A673 (cell line): Measurements from ENCODE around the gene HYDIN. TPM values are rescaled to one million over a fixed set of nuclear protein-coding genes. Genes with fewer than 3 reads are reported as not detected.
"Not testable (repeated sequence)": the region's sequence is repeated elsewhere in the genome, so short reads cannot be mapped to it uniquely, and the experiment has no call there.

ENCODE experiments used
- BruUV-seq: library from RNA; stranded (reverse); fragments of 400-500 nt; replicated peaks from 2 replicates; lab custom pipeline; 2021; lab: Mats Ljungman, UMichigan
- CTCF ChIA-PET: fragments of 300-600 bp; sonication (Branson Sonifier 250); formaldehyde crosslinking; loops from one replicate; lab custom pipeline; 2022; ENCODE audit warnings: antibody characterized with exemption; lab: Charles Lee
- POLR2A ChIA-PET: fragments of 300-600 bp; sonication (Branson Sonifier 250); formaldehyde crosslinking; loops from one replicate; lab custom pipeline; 2022; ENCODE audit warnings: antibody characterized with exemption; ENCODE audit not compliant: low non-redundant PET; lab: Charles Lee
- DNase-seq: peaks from one replicate; pipeline ENCODE4 v3.0.0-alpha.2; 2015; ENCODE audit warnings: low spot score
- H3K27ac ChIP-seq: fragments of 200-600 bp; sonication (generic); 2 replicates; pipeline ENCODE4 v1.5.1; 2016; ENCODE audit warnings: mixed run types, low read depth, mild to moderate bottlenecking, mixed read lengths, antibody characterized with exemption, low read length; ENCODE audit not compliant: poor library complexity, severe bottlenecking
- H3K27me3 ChIP-seq: fragments of 200-600 bp; sonication (generic); replicated peaks from 2 replicates; pipeline ENCODE4 v1.6.1; 2017; ENCODE audit warnings: mixed run types, low read depth, mild to moderate bottlenecking, mixed read lengths, antibody characterized with exemption, low read length; ENCODE audit not compliant: insufficient read depth, poor library complexity
- H3K36me3 ChIP-seq: fragments of 200-600 bp; sonication (generic); 2 replicates; pipeline ENCODE4 v1.6.1; 2016; ENCODE audit warnings: mixed run types, mild to moderate bottlenecking, mixed read lengths, antibody characterized with exemption, low read length; ENCODE audit not compliant: insufficient read depth, poor library complexity, severe bottlenecking
- H3K4me1 ChIP-seq: fragments of 200-600 bp; sonication (generic); 2 replicates; pipeline ENCODE4 v1.6.1; 2017; ENCODE audit warnings: mixed run types, mild to moderate bottlenecking, mixed read lengths, antibody characterized with exemption, low read length; ENCODE audit not compliant: insufficient read depth, poor library complexity, severe bottlenecking
- H3K4me3 ChIP-seq: fragments of 200-600 bp; sonication (generic); 2 replicates; pipeline ENCODE4 v1.5.1; 2016; ENCODE audit warnings: low read depth, mixed run types, mild to moderate bottlenecking, mixed read lengths, low read length; ENCODE audit not compliant: poor library complexity, severe bottlenecking
- H3K9me3 ChIP-seq: fragments of 200-600 bp; sonication (generic); 2 replicates; pipeline ENCODE4 v1.6.1; 2016; ENCODE audit warnings: mixed run types, low read depth, mild to moderate bottlenecking, mixed read lengths, antibody characterized with exemption, low read length; ENCODE audit not compliant: poor library complexity, severe bottlenecking
- intact Hi-C: fragments of 100-400 bp; cut with micrococcal nuclease; formaldehyde crosslinking; loops from one replicate; pipeline ENCODE4 v1.10.0; 2022; ENCODE audit not compliant: unreplicated experiment
- total RNA-seq: library from RNA; stranded (reverse); gene quantifications from 2 replicates; pipeline ENCODE4 v1.2.3, GENCODE V29; 2021

Gene HYDIN
- total RNA-seq, 1 experiment from 2014 or later: not detected

DNA sequence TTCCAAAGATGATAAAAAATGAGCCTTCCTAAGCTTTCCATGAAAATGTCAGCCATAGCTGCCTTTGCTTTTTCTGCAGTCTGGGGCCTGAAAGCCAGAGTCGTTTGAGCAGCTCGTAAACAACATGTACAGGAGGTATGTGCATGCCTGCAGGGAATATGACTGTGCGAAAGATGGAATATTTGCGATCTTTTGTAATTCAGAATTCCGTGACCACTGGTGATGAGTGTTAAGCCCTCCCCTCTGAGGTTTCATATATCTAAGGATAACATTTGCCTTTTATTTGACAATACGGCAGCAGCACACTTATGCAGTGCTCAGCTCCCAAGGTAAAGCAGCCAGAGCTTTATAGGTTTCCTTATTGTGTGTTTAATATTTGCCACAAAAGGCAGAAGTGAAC lies 192.5 kb downstream of the HYDIN start:
- POLR2A ChIA-PET, intact Hi-C loops, DNase-seq, H3K4me3 ChIP-seq, H3K27ac ChIP-seq, H3K36me3 ChIP-seq, CTCF ChIA-PET, H3K27me3 ChIP-seq, H3K4me1 ChIP-seq, BruUV-seq, H3K9me3 ChIP-seq: not testable (repeated sequence)

DNA sequence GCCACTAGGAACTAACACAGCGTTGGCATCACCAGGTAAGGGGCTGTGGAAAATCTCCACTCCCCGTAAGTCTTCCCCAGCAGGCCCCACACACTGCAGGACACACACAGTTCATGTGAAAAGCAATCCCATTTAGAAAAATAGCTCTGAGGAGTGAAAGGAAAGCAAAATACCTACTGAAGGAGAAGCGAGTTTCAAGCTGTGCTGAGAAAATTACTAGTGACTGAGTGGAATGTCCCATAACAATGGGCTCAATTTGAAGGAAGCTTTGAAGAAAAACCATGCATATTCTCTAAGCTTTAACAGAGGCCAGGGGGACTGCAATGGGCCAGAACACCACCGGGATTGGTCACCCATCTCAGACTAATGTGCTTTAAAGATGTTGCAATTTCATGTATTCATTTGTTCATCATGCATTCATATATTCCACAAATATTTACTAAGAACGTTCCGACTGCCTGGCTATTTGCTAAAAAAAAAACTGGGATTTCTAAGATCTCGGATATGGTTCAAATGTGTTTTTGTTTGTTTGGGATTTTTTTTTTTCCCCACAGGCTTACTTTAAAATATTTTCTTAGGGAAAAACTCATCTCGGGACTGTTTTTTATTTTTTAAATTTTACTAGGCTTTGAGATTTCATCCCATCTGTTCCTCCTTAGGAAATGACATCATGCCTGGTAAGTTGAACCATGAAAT lies 202.3 kb downstream of the HYDIN start:
- intact Hi-C loops, CTCF ChIA-PET, H3K27me3 ChIP-seq, DNase-seq, H3K9me3 ChIP-seq, H3K4me1 ChIP-seq, H3K27ac ChIP-seq, POLR2A ChIA-PET, H3K4me3 ChIP-seq, BruUV-seq, H3K36me3 ChIP-seq: not testable (repeated sequence)

DNA sequence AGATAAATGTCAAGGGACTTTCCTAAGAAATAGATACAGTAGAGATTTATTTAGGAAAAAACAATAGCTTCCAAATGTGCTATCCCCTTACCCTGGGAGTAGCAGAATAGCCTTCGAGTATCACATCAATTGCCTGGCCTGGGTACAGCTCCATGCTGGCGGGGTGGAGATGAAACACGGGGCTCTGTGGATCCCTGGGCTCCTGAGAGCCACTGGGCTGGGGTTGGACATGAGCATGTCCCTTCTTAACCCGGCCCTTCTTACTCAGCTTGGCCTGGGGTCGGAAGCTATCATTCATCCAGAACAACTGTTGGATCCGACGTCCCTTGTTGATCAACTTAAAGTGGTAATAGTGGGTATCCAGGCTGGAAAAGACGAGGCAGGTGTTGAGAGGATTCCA lies 203.0 kb downstream of the HYDIN start:
- intact Hi-C loops, H3K4me1 ChIP-seq, H3K9me3 ChIP-seq, BruUV-seq, DNase-seq, H3K27me3 ChIP-seq, CTCF ChIA-PET, H3K27ac ChIP-seq, POLR2A ChIA-PET, H3K4me3 ChIP-seq, H3K36me3 ChIP-seq: not testable (repeated sequence)

DNA sequence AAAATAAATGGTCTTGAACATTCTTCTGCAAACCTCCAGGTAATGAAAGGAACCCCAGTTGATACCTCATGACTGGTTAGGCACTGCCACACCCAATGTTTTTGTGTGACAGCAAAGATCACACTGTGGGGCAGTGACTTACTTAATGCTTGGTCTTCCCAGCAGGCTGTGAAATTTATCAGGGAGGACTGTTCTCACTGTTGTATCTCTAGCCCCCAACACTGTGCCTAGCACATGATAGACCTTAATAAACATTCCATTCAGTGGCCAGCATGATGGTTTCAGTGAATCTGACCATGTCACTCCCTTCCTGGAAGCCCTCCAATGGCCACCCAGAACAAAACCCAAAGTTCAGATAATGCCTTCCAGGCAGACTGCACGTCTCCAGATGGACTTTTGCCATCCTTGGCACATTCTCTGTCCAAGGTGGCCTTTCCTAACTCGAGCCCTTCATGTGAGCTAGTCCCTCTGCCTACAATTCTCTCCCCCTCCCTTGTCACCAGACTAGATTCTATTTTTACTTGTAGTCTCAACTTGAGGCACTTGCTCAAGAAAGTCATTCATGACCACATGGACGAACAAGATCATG lies 206.6 kb downstream of the HYDIN start:
- H3K27ac ChIP-seq, CTCF ChIA-PET, H3K4me1 ChIP-seq: not testable (repeated sequence)

GRCh38 chr16:71021961-71022537 lies 208.5 kb downstream of the HYDIN start:
- H3K36me3 ChIP-seq, H3K27ac ChIP-seq, BruUV-seq, H3K27me3 ChIP-seq, DNase-seq, H3K9me3 ChIP-seq, intact Hi-C loops, H3K4me1 ChIP-seq, H3K4me3 ChIP-seq, CTCF ChIA-PET, POLR2A ChIA-PET: not testable (repeated sequence)

More for the DNA sequence above, 206.6 kb downstream of the HYDIN start:
- intact Hi-C loops, H3K36me3 ChIP-seq, POLR2A ChIA-PET, DNase-seq, BruUV-seq, H3K9me3 ChIP-seq, H3K27me3 ChIP-seq, H3K4me3 ChIP-seq: not testable (repeated sequence)

- BruUV-seq, intact Hi-C loops, DNase-seq, H3K27me3 ChIP-seq, H3K4me3 ChIP-seq, CTCF ChIA-PET, H3K36me3 ChIP-seq, POLR2A ChIA-PET, H3K9me3 ChIP-seq, H3K27ac ChIP-seq, H3K4me1 ChIP-seq: not testable (repeated sequence)
Observed at GRCh38 chr16:71019067-71019682, 211.3 kb downstream of the HYDIN start.

- DNase-seq, POLR2A ChIA-PET, H3K27me3 ChIP-seq, H3K9me3 ChIP-seq, intact Hi-C loops, H3K27ac ChIP-seq, BruUV-seq, H3K4me1 ChIP-seq, H3K4me3 ChIP-seq, CTCF ChIA-PET, H3K36me3 ChIP-seq: not testable (repeated sequence)
Observed at GRCh38 chr16:71015419-71015818, 215.1 kb downstream of the HYDIN start.
